GM12875 (cell line): ENCODE measurements around the gene FASTK.

Source experiments
- H3K4me3 ChIP-seq: one replicate; pipeline ENCODE4 v1.5.1; 2011; ENCODE audit warnings: low read depth, low read length, control low read depth
- TF ChIP-seq, protein P1 (sequence below): IDR thresholded peaks from 2 replicates; pipeline ENCODE4 v1.5.1; 2011; ENCODE audit warnings: low read depth, mild to moderate bottlenecking, control low read depth, inconsistent platforms, low read length, moderate library complexity, borderline replicate concordance; ENCODE audit not compliant: insufficient read depth

The FASTK gene

DNA sequence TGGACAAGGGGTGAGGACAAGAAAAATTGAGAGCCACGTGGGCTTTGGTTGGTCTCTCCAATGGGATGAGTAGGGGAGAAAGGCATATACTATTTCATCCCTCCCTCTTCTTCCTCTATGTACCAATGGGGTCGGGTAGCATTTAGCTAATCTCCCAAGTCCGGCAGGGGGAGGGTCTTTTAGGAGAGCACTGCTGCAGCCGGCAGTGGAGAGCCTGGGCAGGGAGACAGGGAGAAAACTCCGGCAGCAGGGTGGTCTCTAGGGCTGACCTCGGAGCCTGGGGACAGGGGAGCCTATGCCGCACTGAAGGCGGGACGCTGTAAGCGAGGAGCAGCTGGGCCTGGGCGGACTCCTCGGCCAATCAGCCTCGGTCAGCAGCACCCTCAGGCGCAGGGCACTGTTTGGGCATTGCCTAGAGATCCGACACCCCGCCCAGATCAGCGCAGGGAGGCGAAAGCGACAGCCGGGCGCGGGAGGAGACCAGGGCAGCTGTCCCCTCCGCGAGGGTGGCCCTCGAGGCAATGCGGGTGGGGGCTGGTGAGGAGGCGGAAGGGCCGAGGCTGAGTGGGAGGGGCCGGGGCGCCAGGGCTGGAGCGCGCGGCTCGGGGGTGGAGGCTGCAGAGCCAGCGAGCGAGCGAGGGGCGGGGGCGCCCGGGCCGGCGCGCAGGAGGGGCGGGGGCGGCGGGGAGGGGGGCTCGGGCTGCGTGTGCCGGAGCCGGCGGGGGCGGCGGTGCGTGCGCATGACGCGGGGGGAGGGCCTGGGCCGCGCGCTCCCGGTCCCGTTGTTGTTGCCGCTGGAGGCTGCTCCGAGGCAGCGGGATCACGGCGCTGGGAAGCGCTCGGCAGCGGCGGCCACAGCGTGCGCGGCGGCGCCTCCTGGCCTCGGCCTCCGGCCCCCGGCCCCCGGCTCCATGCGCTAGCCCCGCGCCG lies 5.3 kb upstream of the FASTK start, which contains the start of gene AGAP3:
Gene AGAP3, plus strand, starts transcription at position 785 of the 930 bp plus-strand sequence. CDS start 267 bp downstream, outside the sequence.
- TF ChIP-seq, protein P1, sequence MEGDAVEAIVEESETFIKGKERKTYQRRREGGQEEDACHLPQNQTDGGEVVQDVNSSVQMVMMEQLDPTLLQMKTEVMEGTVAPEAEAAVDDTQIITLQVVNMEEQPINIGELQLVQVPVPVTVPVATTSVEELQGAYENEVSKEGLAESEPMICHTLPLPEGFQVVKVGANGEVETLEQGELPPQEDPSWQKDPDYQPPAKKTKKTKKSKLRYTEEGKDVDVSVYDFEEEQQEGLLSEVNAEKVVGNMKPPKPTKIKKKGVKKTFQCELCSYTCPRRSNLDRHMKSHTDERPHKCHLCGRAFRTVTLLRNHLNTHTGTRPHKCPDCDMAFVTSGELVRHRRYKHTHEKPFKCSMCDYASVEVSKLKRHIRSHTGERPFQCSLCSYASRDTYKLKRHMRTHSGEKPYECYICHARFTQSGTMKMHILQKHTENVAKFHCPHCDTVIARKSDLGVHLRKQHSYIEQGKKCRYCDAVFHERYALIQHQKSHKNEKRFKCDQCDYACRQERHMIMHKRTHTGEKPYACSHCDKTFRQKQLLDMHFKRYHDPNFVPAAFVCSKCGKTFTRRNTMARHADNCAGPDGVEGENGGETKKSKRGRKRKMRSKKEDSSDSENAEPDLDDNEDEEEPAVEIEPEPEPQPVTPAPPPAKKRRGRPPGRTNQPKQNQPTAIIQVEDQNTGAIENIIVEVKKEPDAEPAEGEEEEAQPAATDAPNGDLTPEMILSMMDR = no peak
- peak within 1 kb of the TSS; percentile 73 for H3K4me3 ChIP-seq

DNA sequence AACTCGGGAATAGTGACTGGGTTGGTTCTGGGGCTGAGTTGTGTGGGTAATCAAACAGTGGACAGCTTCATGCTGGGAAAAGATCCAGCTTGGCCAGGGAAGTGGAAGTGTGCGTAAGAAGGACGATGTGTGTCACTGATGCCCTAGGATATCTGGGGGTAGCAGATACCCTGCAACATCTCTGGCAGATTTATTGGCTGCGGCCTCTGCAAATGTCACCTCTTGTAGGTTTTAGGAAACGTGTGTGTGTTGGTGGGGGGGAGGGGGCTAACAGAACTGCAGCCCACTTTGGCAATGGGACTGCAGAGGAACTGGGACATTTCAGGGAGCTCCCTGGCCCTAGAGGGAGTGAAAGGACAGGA lies 4.7 kb upstream of the FASTK start:
- H3K4me3 ChIP-seq = peak overlapping the region; percentile 73
- TF ChIP-seq, protein P1 = no peak

DNA sequence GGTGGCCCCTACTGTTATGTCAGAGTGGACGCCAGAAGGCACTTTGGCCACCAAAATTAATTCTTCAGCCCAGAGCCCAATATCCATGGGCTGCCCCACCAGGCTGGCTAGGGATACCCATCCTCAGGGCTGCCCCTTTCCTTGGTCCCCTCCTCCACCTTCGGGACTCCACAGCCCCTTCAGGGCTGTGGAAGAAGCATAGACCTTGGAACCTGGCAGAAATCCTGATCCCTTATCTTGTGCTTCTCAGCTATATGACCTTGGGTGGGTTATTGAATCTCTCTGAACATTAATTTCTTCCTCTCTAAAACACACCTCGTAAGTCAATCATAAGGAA lies 3.2 kb upstream of the FASTK start:
- TF ChIP-seq, protein P1 = no peak
- H3K4me3 ChIP-seq = peak overlapping the region; percentile 80

DNA sequence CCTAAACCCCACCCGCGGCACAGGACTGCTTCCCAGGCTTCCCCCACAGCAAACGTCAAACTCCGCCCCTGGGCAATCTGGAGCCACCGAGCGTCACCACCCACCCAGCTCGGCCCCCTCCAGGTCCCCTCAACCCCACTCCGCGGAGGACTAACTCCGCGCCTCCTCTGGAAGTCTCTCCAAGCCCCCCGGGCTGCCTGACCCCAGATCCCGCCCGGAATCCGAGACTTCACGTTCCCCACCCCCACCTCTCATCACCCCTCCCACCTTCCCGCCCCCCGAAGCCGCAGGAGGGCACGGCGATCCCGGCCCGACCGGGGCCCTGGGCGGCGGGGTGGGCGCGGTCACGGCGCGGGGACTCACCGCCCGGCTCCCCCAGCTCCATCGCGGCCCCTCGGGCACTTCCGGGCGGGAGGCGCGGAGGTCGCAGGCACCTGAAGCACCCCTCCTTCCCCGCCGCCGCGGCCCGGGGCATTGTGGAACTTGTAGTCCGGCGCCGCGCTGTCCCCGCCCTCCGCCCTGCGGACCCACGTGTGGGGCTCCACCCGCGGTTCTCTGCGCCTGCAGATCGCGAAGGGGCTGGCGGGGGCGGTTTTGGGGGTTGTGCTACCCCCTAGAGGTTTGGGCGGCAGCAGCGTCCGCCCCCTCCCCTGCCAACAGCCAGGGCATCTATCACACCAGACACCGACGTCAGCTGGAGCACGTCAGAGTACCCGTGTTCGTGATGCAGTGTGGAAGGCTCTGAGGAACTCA lies 2.6 kb upstream of the FASTK start, which contains the start of gene TMUB1:
Gene TMUB1, minus strand, starts transcription at position 423 of the 753 bp plus-strand sequence. CDS start 930 bp downstream, outside the sequence.
- peak within 1 kb of the TSS; percentile 80 for H3K4me3 ChIP-seq
- TF ChIP-seq, protein P1 = no peak

DNA sequence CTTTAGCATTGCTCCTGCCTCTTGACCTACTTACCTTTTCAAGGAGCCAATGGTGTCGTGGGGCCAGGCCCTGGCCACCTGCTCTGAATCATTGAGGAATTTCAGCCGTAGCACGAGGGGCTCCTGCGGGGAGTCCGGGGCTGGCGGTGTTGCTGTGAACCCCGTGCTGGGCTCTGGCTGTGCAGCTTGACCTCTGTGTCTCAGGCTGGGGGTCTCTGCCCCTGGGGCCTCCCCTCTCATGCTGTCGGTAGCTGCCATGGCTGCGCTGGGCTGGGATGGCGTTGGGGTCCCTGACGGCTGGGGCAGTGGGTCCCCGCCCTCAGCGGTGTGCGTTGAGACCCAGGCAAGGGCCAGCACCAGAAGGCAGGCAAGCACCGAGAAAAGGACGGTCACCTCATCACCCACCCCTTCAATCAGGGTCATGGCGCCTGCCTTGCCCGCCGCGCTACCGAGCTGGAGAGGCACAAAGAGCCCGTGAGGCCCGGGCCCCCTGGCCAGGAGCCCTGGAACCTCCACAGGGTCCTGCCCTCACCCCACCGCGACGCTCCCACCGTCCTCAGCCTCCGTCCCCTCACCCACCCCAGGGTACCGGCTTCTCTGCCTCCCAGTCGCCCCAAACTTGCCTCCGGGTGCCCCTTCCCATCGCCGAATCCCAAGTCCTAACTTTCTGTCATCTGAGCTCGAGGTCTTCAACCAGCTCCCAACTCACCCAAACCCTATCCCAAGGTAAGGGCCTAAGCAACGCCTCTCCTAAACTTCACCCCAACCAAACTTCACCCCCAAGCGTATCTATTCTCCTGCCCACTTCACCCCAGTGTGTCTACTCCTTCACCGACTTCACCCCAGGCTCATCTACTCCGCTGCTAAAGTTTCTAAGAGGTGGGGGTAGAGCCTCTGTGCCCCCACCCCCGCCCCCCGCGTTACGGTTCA lies 1.8 kb upstream of the FASTK start:
- peak overlapping the region; percentile 80 for H3K4me3 ChIP-seq
- TF ChIP-seq, protein P1 = no peak
